DMS114 treated with DMSO at 0.1 percent for 48 hours (cell line): ENCODE results near the gene DPP10.

Experiments used
- DNase-seq: peaks from one replicate; lab custom pipeline; 2025; ENCODE audit not compliant: unreplicated experiment; lab: John Stamatoyannopoulos, UW

DPP10 gene

DNA sequence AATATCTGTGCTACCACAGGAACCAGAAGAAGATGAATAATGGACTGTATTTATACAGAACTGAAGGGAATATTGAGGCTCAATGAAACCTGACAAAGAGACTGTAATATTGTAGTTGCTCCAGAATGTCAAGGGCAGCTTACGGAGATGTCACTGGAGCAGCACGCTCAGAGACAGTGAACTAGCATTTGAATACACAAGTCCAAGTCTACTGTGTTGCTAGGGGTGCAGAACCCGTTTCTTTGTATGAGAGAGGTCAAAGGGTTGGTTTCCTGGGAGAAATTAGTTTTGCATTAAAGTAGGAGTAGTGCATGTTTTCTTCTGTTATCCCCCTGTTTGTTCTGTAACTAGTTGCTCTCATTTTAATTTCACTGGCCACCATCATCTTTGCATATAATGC, 1399.9 kb downstream of the DPP10 start:
- DNase-seq, result no peak

DNA sequence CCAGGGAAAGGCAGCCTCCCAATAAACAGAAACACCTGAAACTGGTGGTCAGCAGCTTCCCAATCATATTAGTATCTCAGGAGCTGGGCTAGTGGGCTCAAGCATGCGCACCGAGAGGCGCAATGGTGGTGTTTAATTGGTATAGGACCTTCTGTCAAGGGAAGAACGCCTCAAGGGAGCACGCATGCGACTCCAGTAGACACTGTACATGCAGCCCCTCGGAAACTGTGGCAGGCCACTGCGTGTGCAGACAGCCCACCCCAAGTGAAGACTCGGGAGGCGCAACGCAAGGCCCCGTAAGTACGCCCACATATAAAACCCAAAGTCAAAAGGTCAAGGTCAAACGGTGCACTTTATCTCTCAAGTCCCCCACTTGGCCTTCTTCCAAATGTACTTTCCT, 1405.8 kb downstream of the DPP10 start:
- DNase-seq, result no peak

DNA sequence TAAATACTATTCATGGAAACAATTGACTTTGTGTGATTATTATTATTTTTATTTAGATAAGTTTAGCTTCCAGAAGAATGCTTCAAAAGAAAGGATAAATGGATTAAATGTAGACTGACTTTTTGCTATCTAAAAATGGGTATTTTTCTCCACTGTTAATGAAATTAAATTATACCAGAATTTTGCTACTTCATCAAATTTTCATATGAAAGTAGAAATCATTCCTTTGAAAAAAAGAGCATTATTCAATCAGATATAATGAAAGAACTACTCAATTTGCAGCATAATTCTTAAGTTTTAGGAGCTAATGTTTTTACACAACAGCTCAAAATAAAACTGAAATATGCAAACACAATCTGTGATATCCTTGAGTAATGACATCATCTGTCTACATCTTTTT, 1424.6 kb downstream of the DPP10 start:
- DNase-seq, result no peak

DNA sequence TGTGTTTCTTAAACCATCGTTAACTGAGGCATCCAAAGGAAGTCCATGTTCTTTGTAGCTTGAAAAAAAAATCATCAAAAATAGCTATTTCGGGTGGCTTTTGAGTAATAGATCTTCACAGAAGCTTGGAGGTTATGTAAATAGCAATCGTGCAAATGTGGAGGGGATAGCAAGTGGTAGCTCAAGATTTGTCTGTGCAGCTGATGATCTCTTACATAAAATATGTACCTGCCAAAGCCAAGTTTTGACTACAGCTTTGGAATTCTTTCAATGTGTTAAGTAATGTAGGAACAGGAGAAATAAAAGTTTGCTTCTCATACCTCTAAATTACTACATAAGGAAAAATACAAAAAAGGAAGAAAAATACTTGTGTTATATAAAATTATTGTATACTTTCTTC, 1432.0 kb downstream of the DPP10 start:
- DNase-seq, result no peak

DNA sequence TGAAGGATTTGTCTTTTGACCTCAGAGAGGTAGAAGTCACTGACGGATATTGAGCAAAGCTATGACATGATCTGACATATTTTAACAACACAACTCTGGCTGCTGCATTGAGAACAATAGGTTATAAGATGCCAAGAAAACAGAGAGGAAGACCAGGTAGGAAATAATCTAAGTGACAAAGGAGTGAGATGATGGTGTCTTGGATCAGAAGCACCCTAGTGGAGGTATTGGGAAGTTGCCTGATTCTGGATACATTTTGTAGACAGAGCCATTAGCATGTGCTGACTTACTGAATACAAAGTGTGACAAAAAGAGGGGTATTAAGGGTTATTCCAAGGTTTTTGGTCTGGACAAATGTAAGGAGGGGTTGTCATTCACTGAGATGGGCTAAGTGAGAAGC, 1438.1 kb downstream of the DPP10 start:
- no peak for DNase-seq

DNA sequence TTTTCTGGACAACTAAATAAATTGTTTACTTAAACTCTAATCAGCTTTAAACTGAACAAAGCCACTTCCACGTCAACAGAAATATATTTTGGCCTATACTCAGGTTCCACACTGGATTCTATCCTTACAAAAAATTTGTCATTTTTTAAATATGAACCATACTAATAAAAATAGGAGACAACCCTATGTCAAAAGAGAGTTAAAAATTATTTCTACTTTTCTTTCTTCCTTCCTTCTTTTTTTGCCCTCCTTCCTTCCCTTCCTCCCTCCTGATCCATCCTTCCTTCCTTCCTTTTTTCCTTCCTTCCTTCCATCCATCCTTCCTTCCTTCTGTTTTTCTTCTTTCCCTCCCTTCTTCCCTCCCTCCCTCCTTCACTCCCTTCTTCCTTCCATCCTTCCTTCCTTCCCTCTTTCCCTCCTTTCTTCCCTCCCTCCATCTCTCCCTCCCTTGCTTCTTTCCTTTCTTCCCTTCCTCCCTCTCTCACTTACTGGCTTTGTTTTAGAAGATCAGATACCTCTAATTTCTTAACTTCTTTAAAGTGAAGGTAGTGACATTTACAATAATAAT, 1444.9 kb downstream of the DPP10 start:
- DNase-seq, result no peak
